HUDEP-2 (cell line): Measurements from ENCODE around the gene DDX39B.
"Not testable (repeated sequence)": the region's sequence is repeated elsewhere in the genome, so short reads cannot be mapped to it uniquely, and the experiment has no call there.

Experiments
- DNase-seq, 76 experiments: peaks; one replicate each; lab custom pipeline; 2025; ENCODE audit not compliant: unreplicated experiment in 76 of 76; lab: John Stamatoyannopoulos, UW

Gene DDX39B

DNA sequence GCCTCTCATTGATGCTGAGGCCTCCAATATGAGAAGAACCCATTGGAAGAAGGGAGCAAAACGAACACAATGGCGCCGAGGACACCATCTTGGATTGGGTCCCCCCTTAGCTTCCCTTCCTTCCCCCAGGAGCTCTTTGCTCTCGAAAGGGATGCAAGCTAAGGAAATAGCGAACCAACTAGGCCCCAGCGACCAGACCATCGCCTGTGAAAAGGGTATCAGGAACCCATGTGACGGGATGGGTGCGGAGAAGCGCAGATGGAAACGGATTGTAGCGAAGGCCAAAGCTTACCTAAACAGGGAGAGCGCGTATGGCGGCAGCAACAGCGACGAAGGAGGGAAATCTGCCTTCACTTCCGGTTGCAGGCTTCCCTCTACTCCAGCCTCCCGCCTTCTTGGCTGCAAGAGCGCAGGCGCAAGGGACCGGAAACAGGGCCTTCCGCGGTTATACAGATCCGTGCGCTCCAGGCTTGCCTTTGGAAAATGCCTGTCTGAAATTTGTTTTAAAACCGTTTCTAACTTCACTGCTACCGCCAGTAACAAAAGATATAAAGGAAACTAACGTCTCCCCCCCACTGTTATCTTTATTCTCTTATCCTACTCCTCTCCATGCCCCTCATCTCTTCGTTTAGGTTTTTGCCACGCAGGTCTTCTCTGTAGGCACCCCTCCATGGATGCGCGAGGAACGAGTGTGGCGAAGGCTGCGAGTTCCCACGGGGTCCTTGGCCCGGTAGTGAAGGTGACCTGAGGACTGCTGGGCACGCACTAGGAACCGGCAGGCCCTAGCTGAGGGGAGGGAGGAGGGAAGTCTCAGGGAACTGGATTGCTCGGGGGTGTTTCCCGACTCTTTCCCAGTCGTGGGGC is at the start of gene DDX39B:
TSS of gene DDX39B (minus strand) at position 346 of the 864 bp plus-strand sequence. CDS start 1,471 bp downstream, outside the sequence.
- DNase-seq: peak; percentile 51 to 98 (median 95)

DNA sequence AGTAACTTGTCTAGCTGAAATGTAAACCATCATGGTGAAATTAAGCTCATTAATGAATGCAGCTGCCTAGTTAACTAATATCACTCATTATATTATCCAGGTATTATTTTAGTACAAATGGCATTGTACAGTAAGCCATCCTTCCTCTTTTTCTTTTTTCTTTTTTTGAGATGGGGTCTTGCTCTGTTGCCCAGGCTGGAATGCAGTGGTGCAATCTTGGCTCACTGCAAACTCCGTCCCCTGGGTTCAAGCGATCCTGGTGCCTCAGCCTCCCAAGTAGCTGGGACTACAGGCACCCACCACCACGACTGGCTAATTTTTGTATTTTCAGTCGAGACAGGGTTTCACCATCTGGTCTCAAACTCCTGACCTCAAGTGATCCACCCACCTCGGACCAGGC is 48.9 kb upstream of the DDX39B start:
- DNase-seq: not testable (repeated sequence)

DNA sequence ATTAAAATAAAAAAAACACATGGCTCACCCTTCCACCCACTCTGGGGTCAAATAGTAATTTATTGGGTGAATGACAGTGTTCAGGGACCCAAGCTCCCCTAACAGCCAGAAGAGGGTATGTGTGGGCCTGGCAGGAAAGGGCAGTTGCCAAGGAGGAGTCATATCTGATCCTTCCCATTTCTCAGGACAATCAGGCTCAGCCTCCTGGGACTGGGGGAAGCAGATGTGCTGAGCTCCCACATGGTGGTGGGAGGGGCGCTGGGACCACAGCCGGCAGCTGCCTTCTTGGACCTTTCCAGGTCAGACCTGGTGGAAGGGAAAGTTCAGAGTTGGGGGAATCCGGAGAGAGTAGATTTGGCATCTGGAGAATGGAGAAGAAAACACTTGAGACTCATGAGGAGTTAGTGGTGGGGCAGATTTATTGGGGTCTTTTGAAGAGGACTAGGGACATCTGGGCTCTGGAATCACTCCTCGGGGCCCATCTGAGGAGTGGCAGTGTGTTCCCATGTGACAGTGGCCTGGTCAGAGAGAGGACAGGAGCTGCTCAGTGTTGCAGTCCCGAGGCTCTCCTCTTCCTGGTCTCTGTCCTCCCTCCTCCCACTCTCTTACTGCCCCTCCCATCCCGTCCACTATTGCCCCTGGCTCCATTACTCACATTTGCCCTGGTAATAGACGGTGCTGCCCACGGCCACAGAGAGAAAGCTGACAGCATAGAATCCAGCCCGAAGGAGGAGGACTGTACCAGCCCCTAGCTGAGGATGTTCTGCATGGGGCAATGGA is 47.3 kb upstream of the DDX39B start:
- DNase-seq: no peak

DNA sequence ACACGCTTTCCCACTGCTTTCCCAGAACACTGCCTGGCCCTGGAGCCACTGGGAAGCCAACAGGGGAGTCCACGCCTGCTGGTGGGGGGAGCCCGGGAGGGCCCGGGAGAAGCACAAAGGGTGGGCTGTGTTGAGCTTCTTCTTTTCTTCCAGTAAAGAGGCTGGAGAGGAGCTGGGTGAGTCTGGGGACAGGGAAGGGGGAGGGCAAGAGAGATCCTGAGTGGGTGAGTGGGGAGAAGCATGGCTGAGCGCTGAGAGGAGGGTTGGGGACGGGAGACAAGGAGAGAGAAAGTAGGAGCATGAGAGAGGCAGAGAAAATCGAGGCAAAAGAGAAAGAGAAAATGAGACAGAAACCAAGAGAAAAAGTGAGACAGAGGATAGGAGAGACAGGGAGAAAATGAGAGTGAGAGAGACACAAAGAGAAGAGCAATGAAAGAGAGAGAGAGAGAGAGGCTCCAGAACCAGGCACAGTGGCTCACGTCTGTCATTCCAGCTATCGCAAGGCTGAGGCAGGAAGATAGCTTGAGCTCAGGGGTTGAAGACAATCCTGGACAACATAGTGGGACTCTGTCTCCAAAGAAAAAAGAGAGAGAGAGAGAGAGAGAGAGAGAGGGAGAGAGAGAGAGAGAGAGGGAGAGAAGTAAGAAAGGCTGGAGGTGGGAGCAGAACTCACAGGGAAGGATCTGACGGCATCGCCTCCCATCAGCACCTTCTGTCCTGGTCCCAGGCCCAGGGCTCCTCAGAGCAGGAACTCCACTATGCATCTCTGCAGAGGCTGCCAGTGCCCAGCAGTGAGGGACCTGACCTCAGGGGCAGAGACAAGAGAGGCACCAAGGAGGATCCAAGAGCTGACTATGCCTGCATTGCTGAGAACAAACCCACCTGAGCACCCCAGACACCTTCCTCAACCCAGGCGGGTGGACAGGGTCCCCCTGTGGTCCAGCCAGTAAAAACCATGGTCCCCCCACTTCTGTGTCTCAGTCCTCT is 46.3 kb upstream of the DDX39B start:
- DNase-seq: no peak

DNA sequence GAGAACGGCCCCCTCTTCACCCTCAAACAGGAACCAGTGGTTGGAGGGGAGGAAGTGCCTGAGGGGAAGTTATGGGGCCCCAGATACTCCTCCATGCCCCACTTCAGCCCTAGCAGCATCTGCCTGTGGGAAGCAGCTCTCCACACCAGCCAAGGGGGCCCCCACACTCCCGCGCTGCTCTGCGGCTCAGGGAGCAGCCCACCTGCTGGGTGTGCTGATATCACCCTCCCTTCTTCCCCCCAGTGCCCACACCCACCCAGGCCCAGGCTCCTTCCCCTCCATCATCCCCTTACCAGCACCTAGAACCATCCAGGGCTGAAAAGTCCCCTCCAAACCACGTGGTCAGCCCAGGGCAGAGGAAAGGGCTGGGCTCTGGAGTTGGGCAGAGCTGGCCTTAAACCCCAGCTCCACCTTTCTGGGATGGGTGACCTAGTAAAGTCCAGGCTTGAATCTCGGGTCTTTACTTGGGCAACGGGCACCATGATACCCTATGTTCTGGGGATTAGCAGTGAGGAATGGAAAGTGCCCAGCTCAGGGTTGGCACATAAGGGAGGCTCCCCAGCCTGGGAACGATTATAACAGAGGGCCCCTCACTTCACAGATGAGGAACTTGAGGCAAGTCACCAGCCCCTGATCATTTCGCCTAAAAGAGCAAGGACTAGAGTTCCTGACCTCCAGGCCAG is 44.9 kb upstream of the DDX39B start:
- no peak for DNase-seq

GRCh38 chr6:31586008-31586407 is 44.2 kb upstream of the DDX39B start, which contains the start of gene LST1:
Gene LST1 (plus strand): TSS chr6:31586277. CDS start chr6:31587300, 1,023 bp downstream.
- DNase-seq: no peak

GRCh38 chr6:31585491-31585890 is 43.7 kb upstream of the DDX39B start:
- peak in 32 of 76 experiments; percentile 6 to 62 (median 31) for DNase-seq

DNA sequence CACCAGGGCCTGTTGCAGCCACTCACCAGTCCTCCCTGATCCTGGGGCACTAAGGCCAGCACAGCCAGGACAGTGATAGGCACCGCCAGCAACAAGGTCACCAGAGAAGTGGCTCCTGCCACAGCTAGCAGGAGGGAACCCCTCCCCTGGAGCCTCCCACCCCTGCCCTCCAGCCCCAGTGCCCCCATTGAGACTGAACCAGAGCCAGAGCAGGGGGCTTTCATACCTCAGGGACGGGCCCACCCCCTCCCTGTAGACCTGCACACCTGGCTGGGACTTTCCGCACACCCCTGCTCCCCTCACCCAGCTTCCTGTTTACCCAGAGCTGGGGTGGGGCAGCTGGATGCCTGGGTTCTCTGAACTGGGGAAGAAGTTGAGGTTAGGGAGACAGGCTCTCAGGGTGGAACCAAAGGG is 40.4 kb upstream of the DDX39B start, which contains the start of gene LTB:
TSS of gene LTB (minus strand) at position 195 of the 414 bp plus-strand sequence. CDS start at position 188, 7 bp downstream.
- no peak for DNase-seq

DNA sequence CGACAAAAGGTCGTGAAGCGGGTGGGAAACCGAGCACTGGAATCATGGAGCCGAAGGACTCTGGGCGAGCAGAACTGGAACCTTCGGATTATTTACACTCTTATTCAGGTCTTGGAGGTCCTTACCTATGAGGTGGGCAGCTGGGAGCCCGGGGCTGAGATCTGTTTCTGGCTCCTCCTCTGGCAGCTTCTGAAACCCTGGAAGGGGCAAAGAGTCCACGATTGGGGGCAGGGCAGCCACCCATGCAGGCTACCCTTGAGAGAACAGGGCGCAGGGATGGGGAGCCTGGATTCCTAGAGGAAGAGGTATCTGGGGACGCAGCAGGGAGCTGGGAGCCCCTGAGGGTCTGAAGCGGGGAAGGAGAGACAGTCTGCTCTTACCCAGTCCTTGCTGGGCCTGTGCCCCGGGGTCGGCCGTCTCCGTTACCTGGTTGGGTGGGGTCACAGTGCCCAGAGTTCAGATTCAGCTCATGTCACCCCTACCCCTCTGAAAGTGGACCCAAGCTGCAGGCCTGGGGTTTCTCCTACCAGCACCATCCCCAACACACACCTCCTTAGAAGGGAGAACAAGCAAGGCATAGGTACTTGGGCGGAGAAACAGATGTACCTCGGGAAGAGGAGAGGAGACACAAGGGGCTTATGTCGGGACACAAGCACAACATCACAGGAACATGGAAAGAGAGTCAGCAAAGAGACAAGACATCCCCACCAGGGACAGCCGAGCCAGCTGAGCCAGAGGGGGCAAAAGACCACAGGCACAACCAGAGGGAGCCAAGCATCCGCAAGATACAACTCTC is 39.8 kb upstream of the DDX39B start:
- peak in 2 of 76 experiments; percentile 12 to 71 for DNase-seq

DNA sequence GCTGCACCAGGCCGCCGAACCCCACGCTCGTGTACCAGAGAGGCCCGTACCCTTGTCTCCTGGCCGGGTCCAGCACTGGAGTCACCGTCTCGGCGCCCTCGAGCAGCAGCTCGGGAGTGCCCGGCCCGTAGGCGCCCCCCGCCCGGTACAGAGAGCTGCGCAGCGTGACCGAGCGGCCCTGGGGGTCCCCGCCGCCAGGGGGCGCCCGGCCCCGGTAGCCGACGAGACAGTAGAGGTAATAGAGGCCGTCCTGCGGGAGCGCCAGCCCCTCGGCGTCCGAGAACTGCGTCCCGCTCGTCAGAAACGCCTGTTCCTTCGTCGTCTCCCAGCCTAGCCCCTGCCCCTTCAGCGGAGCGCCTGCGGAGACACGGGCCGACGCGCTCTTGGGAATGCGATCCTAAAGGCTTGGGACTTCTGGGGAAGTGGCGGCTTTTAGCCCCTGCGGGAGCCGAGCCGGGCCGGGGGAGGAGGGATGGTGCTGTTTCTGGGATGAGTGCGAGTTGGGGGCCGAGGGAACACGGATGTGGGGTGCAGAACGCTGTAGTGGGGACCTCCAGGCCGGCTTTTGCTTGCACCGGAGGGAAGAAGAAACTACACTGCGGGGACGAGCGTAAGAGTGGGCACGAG is 39.1 kb upstream of the DDX39B start:
- peak in 71 of 76 experiments; percentile 13 to 89 (median 69) for DNase-seq

- DNase-seq: no peak
These were observed 38.6 kb upstream of the DDX39B start for GRCh38 chr6:31580438-31580740.

DNA sequence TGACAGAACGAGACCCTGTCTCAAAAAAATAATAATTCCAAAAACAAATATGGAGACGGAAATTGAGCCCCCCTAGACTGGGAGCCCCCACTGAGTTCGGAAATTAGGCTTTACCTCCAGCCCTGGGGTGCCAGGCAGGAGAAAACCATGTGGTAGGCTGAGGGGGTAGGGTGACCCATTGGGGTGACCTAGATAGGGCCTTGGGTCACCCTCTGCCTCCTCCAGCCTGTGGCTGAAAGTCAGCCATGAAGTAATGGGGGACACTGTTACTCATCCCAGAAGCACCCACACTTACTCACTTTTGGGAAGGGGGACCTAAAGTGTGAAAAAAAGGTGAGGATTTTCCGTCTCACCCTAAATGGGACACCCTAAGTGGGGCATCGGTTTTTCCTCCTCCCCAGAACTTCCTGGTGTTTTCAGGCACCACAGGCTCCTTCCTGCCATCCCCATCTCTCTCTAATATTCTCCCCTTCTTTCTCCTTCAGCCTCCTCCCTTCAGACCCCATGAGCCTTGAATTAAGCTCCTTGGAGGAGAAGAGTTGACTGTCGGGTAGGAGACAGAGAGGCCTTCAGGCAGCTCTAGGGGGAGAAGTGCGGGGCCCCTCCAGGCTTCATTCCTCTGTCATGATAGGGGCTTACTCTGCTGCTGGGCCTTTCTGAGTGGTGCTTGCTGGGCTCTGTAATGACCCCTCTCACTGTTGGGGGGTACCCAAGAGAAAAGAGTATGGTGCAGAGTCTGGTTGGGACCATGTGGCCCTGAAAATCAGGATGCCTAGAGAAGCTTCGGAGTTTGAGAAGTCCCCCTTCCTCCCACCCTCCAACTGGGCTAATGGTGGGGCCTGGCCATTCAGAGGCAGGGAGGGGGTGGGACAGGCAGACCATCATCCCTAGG is 38.0 kb upstream of the DDX39B start:
- no peak for DNase-seq

DNA sequence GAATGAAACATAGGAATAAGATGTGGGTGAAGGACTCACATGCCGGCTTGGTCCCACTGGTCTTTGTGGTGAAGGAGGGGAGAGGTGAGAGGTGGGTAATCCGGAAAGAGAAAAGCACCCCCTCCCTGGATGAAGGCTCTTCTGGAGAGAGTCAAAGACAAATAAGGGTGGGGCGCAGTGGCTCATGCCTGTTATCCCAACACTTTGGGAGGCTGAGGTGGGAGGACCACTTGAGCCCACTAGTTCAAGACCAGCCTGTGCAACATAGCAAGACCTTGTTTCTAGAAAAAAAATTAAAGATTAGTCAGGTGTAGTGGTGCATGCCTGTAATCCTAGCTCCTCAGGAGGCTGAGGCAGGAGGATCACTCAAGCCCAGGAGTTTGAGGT is 37.3 kb upstream of the DDX39B start:
- DNase-seq: no peak

- no peak for DNase-seq
These were observed 36.6 kb upstream of the DDX39B start for GRCh38 chr6:31578184-31579118.

GRCh38 chr6:31577579-31577966 is 35.8 kb upstream of the DDX39B start:
- no peak for DNase-seq

DNA sequence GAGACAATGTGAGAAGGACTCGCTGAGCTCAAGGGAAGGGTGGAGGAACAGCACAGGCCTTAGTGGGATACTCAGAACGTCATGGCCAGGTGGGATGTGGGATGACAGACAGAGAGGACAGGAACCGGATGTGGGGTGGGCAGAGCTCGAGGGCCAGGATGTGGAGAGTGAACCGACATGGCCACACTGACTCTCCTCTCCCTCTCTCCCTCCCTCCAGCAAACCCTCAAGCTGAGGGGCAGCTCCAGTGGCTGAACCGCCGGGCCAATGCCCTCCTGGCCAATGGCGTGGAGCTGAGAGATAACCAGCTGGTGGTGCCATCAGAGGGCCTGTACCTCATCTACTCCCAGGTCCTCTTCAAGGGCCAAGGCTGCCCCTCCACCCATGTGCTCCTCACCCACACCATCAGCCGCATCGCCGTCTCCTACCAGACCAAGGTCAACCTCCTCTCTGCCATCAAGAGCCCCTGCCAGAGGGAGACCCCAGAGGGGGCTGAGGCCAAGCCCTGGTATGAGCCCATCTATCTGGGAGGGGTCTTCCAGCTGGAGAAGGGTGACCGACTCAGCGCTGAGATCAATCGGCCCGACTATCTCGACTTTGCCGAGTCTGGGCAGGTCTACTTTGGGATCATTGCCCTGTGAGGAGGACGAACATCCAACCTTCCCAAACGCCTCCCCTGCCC is 35.2 kb upstream of the DDX39B start:
- DNase-seq: no peak
